Fibroblast of skin of back (primary cell): Measurements from ENCODE around the gene ARHGAP6.
A peak's percentile ranks its signal among the peaks of the same experiment; 100 is the strongest.
"Not testable (repeated sequence)": the region's sequence is repeated elsewhere in the genome, so short reads cannot be mapped to it uniquely, and the experiment has no call there.

Experiments
- DNase-seq: peaks from one replicate; pipeline ENCODE4 v3.0.0-alpha.2; 2013

ARHGAP6 gene

DNA sequence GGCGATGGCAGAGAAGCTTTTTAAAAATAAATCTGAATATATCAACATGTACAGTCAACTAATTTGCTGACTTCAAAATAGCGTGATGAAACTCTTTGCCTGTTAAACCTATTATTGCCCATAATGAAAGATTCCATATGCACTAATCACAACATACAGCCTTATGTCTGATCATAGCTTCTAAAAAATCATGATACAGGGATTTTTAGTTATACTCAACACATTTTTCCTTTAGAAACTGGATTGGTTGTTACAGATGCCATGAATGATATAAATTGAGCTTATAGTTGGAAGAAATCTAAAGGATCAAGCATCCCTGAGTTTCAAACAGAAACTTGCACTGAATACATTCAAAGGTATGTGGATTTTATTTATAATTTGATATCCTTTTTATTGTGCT lies 372.6 kb downstream of the ARHGAP6 start, which contains the start of gene AMELX:
TSS of gene AMELX (plus strand) at position 301 of the 400 bp plus-strand sequence. CDS start 1,376 bp downstream, outside the sequence.
- DNase-seq = no peak

DNA sequence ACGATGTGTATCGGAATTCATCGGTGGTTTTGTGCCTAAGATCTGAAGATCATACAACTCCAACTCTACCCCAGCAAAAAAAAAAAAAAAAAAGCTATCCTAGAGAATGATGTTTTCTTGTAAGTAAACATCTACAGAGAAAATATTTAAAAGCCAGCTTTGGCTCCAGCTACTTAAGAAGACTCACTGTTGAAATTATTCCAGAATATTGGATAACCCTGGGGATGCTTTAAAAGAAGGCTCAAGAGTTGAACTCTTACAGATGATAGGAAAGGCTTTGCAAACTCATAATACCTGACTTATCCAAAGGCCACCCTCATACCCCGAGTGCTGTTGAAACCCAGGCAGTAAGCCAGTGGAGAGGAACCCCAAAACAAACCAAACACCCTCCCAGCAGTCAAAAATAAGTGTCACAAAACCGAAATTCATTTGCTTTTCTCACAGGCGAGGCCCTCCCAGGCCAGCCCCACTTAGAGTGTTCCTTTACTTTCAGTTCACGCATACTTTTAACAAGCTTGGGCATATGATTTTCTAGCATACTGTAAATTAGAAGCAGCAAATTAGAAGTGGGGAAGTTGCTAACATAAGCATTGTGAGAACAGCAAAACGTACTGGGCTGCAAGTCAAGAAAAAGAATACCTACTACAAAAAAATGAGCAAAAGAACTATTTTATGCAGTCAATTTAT lies 375.2 kb downstream of the ARHGAP6 start:
- DNase-seq = no peak

DNA sequence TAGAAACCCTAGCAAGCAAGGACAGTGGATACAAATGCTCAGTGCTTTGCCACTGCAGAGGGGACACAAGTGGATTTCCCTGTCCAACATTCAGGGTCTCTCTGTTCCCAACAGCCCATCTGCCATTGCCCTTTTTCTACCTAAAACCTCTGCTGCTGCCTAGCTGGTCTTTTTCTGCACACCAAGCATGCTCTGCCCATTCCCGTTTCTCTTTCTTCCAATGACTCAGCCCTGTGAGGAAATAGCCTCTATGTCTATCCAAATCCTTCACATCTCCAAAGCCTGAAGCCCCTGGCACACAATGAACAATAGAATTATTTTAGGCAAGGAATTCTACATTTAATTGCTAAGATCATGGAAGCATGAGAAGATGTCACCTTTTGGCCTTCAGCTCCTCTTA lies 378.2 kb downstream of the ARHGAP6 start:
- DNase-seq = no peak

DNA sequence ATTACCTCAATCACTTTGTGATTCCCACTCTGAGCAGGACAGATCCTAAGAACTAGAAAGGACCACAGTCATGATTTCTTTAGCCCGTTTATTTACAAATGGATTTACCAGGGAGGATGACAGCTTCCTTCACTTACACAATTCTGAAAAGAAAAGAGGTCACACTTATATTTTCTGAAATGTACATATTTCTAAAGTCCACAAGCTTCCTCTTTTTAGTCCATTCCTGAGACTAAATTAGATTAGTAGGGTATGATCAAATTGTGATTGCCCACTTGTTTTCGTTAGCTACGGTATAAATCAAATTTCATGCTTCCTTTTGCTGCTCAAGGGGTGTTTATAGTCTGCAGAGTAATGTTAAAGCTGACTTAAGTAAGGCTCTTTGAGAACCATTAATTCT lies 380.1 kb downstream of the ARHGAP6 start:
- DNase-seq = no peak

DNA sequence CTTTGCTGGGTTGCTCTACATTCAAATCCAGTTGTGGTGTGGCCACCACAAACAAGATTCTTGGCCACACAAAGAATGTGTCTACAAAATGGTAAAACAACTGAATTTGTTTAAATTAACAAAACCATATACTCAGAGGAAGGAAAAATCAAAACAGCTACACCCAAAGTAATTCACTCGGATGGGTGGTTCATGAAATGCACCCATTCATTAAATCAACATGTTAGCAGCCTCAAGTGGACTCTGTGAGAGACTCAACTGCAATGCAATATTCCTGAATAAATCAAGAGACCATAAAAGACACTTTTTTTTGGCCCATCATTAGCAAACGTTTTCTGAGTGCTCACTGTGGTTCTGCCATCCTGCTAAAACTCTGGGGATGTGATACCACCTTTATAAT lies 383.7 kb downstream of the ARHGAP6 start:
- DNase-seq = no peak

DNA sequence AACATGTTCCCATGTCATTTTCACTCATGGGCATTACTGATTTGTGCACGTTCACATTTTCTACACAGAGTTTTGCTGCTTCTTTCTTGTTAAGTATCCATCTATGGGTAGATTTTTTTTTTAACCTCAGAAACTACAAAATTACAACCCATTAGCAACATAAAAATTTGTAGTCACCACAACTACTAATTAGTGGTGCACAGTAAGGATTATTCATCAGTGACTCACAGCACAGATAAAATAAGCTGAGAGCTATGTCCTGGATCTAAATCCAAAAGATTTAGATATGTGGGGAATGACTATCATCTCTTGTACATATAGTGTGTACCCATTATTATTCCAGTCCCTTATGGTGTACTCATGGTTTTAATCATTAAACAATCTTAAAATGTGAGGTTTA lies 392.2 kb downstream of the ARHGAP6 start:
- peak; percentile 26 for DNase-seq

DNA sequence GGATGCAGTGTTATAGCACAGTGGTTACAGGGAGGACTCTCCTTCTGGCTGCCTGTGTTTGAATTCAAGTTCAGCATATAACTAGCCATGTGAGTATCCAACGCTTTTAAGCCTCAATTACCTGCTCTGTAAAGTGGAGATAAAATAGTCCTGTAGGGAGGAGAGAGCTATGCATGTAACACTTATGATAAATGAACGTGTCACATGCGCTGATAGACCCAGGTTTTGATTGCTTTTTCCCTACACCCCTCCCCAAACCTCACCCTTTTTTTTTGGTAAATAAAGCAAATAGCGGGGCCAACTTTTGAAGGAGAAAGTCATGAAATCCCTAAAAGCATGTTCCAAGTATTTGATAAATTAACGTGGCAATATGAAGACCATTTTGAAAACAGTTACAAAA lies 392.9 kb downstream of the ARHGAP6 start:
- DNase-seq = no peak

DNA sequence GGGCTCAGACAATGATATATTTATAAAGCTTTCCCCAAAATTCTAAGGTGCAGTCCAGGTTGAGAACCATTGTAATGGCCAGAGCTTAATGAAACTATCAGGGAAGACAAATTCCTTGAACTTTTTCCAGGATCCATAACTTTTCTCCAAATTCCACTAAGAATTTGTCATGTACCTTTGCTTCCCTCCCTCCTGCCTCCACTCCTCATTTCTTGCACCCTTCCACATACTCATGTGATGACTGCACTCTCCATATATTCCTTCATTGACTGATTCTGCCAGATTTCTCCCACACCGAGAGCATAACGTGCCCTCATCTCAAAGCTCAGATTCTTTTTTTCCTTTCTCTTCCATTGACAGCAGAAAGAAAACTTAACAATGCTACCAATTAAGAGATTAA lies 393.4 kb downstream of the ARHGAP6 start:
- peak; percentile 11 for DNase-seq

DNA sequence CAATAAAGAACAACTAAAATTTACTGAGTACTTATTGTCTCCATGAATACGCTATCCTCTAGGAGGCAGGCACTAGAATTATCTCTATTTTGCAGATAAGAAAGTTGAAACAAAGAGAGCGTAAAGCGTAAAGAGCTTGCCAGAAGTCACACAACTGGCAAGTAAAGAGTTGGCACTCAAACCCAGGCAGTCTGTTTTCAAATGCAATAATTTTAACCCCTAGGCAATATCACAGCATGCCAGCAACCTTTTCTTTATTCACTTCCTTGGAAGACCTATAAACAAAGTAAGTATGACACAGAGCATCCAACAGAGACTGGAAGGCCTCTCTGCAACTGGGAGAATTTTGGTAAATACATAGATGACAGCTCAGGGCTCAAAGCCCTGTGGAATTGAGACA lies 395.7 kb downstream of the ARHGAP6 start:
- no peak for DNase-seq

DNA sequence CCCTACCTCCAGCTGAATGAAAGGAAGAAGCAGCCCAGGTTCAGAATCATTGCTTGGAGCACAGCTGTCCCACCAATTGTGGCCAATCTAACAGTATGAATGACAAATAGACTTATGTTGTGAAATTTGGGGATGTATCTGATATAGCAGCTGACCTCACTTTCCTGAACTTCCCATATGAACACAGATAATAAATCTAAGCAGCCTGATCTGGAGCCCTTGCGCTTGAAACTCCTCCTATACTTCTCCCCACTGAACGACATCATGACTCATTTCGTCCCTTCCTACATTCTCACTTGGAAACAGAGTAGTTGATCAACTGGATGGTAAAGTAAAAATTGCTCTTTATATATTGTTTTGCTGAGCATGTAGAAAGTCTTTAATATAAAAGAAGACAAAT lies 396.7 kb downstream of the ARHGAP6 start:
- DNase-seq = no peak

DNA sequence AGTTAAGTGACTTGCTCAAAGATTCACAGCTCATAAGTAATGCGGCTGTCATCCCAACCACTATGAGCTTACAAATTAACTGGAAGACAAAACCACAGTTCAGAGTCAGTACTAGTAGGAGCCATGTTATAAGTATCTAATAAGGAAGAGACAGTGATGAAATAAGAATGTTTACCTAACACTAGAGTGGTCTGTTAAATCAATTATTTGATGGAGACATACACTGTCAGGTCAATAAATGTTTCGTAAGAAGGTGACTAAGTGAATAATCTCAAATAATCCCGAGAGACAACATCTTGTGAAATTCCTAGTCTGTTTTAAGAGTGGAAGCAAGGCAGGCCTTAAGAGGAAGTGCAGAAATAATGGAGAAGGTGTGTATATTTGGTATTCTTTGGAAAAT lies 398.3 kb downstream of the ARHGAP6 start:
- no peak for DNase-seq

DNA sequence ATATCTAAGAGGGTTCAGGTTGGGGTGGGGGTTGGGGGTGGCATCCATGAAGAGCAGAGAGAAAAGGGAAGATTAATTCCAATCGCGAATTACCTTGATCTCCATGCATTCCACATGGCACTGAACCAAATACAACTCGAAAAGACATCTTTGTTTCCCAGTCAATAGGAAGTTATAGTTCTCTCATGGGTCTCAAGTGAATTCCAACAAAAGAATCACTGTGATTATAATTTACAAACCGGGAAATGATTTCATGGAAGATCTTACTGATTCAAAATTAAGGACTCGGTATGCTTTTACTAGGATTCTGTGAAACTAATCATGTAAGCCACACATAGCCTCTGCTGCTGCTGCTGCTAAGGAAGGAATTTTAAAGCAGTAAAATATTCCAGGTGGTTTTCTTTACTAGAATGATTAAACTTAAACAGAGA lies 399.1 kb downstream of the ARHGAP6 start:
- no peak for DNase-seq

DNA sequence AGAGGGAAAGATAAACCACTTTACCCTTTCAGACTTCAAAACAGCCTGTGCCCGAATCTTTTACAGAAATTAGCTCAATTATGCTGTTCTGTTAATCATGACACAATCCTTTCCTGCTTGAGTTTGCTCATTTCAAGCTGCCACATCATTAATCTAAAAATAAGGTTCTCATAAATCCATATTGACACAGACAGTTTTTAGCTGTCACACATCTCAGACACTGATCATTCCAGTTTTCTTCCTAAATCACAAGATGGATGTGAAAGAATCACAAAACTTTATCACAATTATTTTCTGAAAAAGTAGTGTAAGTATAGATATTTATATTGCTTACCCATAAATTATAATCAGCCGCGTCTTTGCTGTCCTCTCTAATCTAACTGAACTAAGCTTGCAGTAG lies 400.4 kb downstream of the ARHGAP6 start:
- no peak for DNase-seq

DNA sequence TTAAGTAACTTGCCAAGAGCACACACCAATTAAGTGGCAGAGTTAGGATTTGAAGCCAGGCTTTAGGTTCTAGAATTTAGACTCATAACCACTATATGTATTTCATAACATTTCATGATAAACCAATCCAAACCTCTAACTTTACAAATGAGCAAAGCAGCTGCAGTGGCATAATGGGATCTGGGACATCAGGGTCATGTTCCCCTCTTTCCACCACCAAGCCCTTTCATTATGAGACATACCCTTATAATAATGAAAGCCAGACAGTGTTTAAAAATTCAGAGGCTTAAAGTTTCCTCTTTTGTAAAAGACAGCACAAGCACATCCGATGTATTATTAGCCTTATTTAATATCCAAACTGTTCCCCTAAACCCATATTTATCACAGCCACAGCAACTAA lies 400.8 kb downstream of the ARHGAP6 start:
- DNase-seq = no peak

DNA sequence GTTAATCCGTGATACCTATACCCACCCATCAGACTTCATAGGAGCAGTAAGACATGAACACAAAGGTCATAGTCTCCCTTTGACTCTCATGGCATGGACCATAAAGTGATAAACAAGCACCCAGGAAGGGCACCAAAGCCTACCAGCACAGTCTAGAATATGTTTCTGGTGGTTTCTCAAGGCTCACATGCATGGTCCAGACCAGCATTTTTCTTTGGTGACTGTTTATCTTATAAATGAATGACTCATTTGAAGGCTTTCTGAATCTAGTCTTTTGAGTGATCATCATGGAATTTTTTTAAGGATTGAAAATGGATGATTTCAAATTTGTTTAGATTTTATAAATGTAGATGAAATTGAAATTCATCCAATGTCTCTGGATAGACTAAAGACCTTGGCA lies 404.5 kb downstream of the ARHGAP6 start:
- DNase-seq = peak; percentile 83

DNA sequence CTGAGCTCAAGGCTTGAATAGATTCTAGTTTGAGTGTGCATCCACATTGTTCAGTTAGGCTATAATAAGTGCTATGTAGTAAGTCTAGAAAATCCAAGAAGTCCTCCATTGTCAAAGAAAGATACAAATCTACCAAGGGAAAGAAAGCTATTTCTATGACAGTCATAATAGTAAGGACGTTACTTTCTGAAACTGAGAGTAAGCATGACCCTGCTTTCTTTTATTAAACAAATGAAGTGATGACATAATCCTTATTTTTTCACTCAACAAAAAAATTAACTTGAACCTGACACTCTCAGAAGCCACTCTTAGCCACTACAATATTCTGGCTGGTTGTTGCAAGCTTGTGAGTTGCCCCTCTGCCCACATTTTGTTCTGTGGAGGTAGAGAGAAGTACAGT lies 406.3 kb downstream of the ARHGAP6 start:
- DNase-seq = no peak

DNA sequence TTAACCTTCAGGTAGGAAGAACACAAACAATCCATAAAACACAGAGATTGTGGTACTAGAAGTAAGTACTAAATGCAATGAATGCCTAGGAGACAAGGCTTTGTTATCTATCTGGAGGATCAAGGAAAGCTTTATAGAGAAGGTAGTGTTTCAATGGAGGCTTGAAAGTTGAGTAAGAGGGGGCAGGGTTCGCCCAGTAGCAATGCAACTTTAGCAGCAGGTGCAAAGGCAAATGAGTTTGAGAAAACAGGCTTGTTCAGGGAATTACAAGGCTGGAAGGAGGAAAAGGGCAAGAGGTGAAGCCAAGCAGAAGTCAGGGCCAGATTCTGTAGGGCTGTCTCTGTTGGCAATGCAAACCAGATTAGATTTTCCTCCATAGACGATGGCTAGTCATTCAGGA lies 408.0 kb downstream of the ARHGAP6 start:
- DNase-seq = no peak

DNA sequence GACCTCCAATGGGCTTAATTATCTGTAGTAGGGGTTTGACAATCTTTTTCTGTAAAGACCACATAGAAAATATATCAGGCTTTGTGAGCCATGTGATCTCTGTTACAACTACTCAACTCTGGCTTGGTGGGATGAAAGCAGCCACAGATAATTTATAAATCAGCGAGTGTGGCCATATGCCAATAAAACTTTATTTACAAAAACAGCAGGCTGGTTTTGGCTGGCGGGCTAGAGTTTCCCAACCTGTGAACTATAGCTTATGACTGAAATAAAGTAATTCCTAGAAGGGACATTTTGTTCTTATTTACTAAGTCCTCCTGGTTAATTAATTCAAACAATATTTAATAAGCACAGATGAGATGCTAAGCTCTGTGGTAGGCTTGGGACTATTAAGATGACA lies 408.4 kb downstream of the ARHGAP6 start:
- no peak for DNase-seq

DNA sequence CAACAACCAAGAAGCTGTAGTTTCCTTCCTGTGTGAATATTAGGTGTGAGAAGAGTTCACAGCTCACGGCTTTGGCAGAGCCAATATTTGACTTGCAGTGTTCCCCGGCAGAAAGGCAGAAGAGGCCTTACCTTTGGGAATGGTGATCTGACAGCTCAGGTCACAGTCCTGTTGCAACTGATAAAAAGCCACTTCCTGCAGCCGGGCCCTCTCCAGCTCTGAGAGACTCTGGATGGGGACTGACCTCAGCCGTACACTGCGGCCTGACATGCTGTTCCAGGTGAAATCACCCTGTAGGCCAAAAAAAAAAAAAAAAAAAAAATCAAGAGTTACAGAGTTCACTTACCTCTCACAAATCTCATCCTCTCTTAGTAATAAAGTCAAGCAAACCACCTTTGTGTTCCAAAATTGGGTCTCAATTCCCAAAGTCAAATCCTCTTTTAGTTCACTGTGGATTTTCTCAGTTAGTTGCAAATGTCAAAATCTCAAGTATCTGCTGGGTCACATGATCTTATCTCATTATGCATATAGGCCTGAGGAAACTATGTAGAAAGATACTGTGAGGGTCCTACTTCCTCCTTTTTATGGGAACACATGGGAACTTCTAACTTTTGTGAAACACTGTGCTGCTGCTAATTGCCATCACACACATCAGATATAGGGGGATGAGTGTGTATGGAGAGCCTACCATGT lies 411.2 kb downstream of the ARHGAP6 start:
- DNase-seq = no peak

DNA sequence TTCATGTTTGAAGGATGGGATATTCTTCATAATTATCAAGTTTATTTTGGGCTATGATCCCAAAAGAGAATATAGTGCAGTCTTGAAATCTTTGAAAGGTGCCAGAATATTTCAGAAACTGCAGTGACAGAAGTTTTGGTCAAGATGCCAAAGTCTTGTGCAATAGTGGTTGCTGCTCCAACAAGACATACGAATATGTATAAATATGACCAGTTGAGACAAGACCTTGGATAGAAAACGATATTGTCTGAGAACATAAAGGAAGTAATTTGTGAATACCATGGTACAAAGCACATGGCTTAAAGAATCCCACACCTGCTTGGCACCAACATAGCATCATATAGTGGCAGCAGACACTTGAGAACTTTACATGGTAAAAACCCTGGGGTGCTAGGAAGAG lies 421.1 kb downstream of the ARHGAP6 start:
- peak; percentile 6 for DNase-seq

DNA sequence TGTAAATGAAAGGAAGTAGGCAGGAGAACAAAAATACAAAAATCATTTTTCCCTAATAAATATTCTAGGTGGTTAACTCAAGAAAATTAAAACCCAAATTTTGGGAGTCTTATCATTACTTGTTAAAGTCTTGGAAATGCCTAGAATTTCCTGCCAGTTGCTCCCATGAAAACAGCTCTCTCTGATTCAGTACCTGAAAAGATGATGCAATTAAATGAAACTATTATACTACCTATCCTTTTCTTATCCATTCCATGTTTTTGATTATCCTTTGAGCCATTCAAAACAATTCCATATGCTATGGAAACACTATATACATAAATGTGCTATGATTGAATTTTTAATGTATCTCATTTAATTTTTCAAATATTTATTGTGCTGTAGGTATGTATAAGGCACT lies 423.0 kb downstream of the ARHGAP6 start:
- no peak for DNase-seq

DNA sequence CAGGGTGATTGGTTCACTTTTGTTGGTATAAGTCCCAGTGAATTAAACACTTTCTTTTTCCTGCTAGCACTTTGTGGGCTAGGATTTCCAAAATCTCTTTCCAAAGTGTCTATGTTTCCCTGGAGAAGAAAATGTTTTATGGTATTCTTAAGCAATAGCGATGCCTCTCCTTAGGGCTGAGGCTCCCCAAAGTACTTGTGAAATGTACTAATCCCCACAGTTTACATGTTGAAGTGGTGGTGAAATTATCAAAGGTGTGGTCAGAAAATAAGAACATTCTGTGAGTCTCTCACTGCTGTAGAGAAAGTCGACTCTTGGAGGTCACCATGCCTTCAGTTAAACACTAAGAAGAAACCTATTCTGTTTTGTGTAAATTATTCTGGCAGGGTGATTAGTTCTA lies 424.0 kb downstream of the ARHGAP6 start:
- DNase-seq = no peak

DNA sequence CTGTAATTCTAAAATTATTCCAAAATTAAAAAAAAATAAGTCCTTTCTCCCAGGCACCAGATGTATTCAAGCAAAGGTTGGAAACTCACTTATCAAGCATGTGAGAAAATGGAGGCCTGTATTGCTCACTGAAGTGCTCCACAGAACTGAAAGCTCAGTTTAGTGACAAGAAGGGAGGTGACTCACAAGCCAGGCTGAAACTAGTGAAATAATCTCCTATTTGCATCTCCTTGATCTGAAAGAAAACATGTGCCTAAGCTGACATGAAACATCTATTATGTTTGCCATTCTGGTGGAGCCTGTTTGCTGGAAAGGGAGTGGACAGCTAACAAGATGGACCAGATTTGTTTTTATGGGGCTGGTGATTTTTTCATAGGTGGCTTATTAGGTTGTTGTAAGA lies 426.5 kb downstream of the ARHGAP6 start:
- DNase-seq = peak; percentile 62

DNA sequence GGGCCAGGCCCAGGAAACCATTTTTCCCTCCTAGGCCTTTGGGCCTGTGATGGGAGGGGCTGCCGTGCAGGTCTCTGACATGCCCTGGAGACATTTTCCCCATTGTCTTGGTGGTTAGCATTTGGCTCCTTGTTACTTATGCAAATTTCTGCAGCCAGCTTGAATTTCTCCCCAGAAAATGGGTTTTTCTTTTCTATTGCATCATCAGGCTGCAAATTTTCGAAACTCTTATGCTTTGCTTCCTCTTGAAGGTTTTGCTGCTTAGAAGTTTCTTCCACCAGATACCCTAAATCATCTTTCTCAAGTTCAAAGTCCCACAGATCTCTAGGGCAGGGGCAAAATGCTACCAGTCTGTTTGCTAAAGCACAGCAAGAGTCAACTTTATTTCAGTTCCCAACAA lies 430.3 kb downstream of the ARHGAP6 start:
- not testable (repeated sequence) for DNase-seq
